WTC11 (cell line): ENCODE results near the gene PKMYT1. TPM values are rescaled to one million over a fixed set of nuclear protein-coding genes. Genes with fewer than 3 reads are reported as not detected.

Experiments
- CREM ChIP-seq: sonication (generic); formaldehyde crosslinking; IDR thresholded peaks from 2 replicates; pipeline ENCODE4 v1.8.1; 2022; ENCODE audit warnings: mild to moderate bottlenecking, missing genetic modification reagents, moderate library complexity
- ESRRA ChIP-seq: sonication (generic); formaldehyde crosslinking; IDR thresholded peaks from 2 replicates; pipeline ENCODE4 v1.8.1; 2022; ENCODE audit warnings: mild to moderate bottlenecking, missing genetic modification reagents, borderline replicate concordance
- ETV6 ChIP-seq: sonication (generic); formaldehyde crosslinking; IDR thresholded peaks from 2 replicates; pipeline ENCODE4 v1.8.1; 2022; ENCODE audit warnings: mild to moderate bottlenecking, missing genetic modification reagents
- GABPB1 ChIP-seq: sonication (generic); formaldehyde crosslinking; IDR thresholded peaks from 2 replicates; pipeline ENCODE4 v1.8.1; 2023; ENCODE audit warnings: mild to moderate bottlenecking, missing genetic modification reagents
- GTF2I ChIP-seq: fragments of 250-450 bp; sonication (Bioruptor Pico); conservative IDR thresholded peaks from 2 replicates; pipeline ENCODE4 v1.4.0; 2021; ENCODE audit warnings: mild to moderate bottlenecking
- HMGA2 ChIP-seq: fragments of 250-450 bp; sonication (Bioruptor Pico); IDR thresholded peaks from 2 replicates; pipeline ENCODE4 v1.4.0; 2021; ENCODE audit warnings: mild to moderate bottlenecking, moderate library complexity
- RORB ChIP-seq: fragments of 250-450 bp; sonication (Bioruptor Pico); IDR thresholded peaks from 2 replicates; pipeline ENCODE4 v1.9.0; 2021; ENCODE audit warnings: mild to moderate bottlenecking
- TEAD4 ChIP-seq: sonication (generic); formaldehyde crosslinking; IDR thresholded peaks from 2 replicates; pipeline ENCODE4 v1.8.0; 2022; ENCODE audit warnings: mild to moderate bottlenecking, missing genetic modification reagents
- ZNF138 ChIP-seq: sonication (generic); formaldehyde crosslinking; conservative IDR thresholded peaks from 2 replicates; pipeline ENCODE4 v1.8.1; 2022; ENCODE audit warnings: mild to moderate bottlenecking, moderate library complexity, missing genetic modification reagents
- ZNF219 ChIP-seq: sonication (generic); formaldehyde crosslinking; IDR thresholded peaks from 2 replicates; pipeline ENCODE4 v1.8.0; 2023; ENCODE audit warnings: missing genetic modification reagents, mild to moderate bottlenecking, borderline replicate concordance
- ZNF416 ChIP-seq: fragments of 250-450 bp; sonication (Bioruptor Pico); IDR thresholded peaks from 2 replicates; pipeline ENCODE4 v1.9.0; 2021; ENCODE audit warnings: mild to moderate bottlenecking, inconsistent platforms
- total RNA-seq: library from RNA; stranded (reverse); gene quantifications from 3 replicates; pipeline ENCODE4 v1.2.3, GENCODE V29; 2021
- TF ChIP-seq, protein P1 (sequence below): fragments of 250-450 bp; sonication (Bioruptor Pico); IDR thresholded peaks from 2 replicates; pipeline ENCODE4 v1.8.0; 2021; ENCODE audit warnings: mild to moderate bottlenecking
- TF ChIP-seq, protein P2 (sequence below): sonication (generic); formaldehyde crosslinking; IDR thresholded peaks from 2 replicates; pipeline ENCODE4 v1.8.1; 2023; ENCODE audit warnings: mild to moderate bottlenecking, missing genetic modification reagents
- TF ChIP-seq, protein P3 (sequence below): fragments of 250-450 bp; sonication (Bioruptor Pico); IDR thresholded peaks from 2 replicates; pipeline ENCODE4 v1.9.0; 2021; ENCODE audit warnings: mild to moderate bottlenecking
- TF ChIP-seq, protein P4 (sequence below): sonication (generic); formaldehyde crosslinking; IDR thresholded peaks from 2 replicates; pipeline ENCODE4 v1.8.1; 2022; ENCODE audit warnings: low read depth, missing genetic modification reagents, borderline replicate concordance
- TF ChIP-seq, protein P5 (sequence below): fragments of 250-450 bp; sonication (Bioruptor Pico); IDR thresholded peaks from 2 replicates; pipeline ENCODE4 v1.9.0; 2021; ENCODE audit warnings: mild to moderate bottlenecking, borderline replicate concordance
- TF ChIP-seq, protein P6 (sequence below): sonication (generic); formaldehyde crosslinking; IDR thresholded peaks from 2 replicates; pipeline ENCODE4 v1.8.0; 2023; ENCODE audit warnings: missing genetic modification reagents
- TF ChIP-seq, protein P7 (sequence below): sonication (generic); formaldehyde crosslinking; IDR thresholded peaks from 2 replicates; pipeline ENCODE4 v1.8.1; 2022; ENCODE audit warnings: missing genetic modification reagents, borderline replicate concordance
- TF ChIP-seq, protein P8 (sequence below): sonication (generic); formaldehyde crosslinking; IDR thresholded peaks from 2 replicates; pipeline ENCODE4 v1.8.1; 2023; ENCODE audit warnings: mild to moderate bottlenecking, missing genetic modification reagents
- TF ChIP-seq, protein P9 (sequence below): sonication (generic); formaldehyde crosslinking; IDR thresholded peaks from 2 replicates; pipeline ENCODE4 v1.8.1; 2022; ENCODE audit warnings: mild to moderate bottlenecking, missing genetic modification reagents, moderate library complexity, borderline replicate concordance

Gene PKMYT1
- total RNA-seq, 1 experiment from 2014 or later = 120 TPM

DNA sequence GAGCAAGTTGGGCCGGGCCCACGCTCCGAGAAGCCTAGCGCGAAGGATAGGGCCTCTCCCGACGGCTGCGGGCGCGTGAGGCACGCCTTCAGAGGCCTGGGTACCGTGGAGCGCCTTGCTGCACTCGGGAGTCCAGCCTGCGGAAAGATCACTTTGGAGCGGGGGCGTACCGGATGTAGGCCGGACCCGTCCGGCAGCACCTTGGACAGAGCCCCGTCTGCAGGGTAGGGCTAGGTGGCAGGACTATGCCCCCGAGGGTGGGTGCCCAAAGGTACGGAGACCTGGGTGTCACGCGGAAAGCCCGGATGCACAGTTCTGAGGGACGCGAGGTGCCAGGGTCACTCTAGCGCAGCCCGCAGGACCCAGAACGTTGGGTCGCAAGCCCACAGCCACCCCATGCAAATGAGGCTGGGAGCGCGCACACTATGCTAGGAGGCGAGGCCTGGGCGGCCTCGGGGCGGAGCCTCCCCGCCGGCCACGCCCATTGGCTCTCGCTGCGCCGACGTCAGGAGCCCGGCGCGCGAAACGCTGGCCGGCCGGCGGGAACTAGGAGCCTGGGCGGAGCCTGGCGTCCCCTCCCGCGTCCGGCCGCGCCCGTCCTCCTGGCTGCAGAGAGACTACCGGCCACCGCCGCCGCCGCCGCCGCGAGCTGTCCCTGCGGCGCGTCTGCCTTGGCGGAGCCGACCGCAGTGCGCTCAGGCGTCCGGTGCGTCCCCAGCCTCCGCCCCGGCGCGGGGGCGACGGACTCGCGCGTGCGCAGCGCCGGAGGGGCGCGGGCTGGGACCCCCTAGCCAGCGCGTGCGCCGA, 11.3 kb downstream of the PKMYT1 start, which contains the start of gene PAQR4 (continued):
- TF ChIP-seq, protein P1, sequence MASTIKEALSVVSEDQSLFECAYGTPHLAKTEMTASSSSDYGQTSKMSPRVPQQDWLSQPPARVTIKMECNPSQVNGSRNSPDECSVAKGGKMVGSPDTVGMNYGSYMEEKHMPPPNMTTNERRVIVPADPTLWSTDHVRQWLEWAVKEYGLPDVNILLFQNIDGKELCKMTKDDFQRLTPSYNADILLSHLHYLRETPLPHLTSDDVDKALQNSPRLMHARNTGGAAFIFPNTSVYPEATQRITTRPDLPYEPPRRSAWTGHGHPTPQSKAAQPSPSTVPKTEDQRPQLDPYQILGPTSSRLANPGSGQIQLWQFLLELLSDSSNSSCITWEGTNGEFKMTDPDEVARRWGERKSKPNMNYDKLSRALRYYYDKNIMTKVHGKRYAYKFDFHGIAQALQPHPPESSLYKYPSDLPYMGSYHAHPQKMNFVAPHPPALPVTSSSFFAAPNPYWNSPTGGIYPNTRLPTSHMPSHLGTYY (CRISPR knock-in tag) = peak; percentile 42; the same call in 1 of the 2 replicates
- TF ChIP-seq ETV6 (CRISPR knock-in tag) (peak; percentile 96), HMGA2 (CRISPR knock-in tag) (no peak), GABPB1 (CRISPR knock-in tag) (peak; percentile 87), GTF2I (no peak), ESRRA (CRISPR knock-in tag) (peak; percentile 94), RORB (CRISPR knock-in tag) (no peak), ZNF138 (CRISPR knock-in tag) (0 out of 2 replicates have a peak, but pooled peaks have one; percentile 66), ZNF416 (no peak), TEAD4 (peak; percentile 85), ZNF219 (CRISPR knock-in tag) (peak; percentile 65; the same call in 1 of the 2 replicates), CREM (CRISPR knock-in tag) (peak; percentile 48; the same call in 1 of the 2 replicates)
- TF ChIP-seq, protein P2, sequence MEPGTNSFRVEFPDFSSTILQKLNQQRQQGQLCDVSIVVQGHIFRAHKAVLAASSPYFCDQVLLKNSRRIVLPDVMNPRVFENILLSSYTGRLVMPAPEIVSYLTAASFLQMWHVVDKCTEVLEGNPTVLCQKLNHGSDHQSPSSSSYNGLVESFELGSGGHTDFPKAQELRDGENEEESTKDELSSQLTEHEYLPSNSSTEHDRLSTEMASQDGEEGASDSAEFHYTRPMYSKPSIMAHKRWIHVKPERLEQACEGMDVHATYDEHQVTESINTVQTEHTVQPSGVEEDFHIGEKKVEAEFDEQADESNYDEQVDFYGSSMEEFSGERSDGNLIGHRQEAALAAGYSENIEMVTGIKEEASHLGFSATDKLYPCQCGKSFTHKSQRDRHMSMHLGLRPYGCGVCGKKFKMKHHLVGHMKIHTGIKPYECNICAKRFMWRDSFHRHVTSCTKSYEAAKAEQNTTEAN (CRISPR knock-in tag) = peak; percentile 90; the same call in 1 of the 2 replicates
- TF ChIP-seq, protein P3, sequence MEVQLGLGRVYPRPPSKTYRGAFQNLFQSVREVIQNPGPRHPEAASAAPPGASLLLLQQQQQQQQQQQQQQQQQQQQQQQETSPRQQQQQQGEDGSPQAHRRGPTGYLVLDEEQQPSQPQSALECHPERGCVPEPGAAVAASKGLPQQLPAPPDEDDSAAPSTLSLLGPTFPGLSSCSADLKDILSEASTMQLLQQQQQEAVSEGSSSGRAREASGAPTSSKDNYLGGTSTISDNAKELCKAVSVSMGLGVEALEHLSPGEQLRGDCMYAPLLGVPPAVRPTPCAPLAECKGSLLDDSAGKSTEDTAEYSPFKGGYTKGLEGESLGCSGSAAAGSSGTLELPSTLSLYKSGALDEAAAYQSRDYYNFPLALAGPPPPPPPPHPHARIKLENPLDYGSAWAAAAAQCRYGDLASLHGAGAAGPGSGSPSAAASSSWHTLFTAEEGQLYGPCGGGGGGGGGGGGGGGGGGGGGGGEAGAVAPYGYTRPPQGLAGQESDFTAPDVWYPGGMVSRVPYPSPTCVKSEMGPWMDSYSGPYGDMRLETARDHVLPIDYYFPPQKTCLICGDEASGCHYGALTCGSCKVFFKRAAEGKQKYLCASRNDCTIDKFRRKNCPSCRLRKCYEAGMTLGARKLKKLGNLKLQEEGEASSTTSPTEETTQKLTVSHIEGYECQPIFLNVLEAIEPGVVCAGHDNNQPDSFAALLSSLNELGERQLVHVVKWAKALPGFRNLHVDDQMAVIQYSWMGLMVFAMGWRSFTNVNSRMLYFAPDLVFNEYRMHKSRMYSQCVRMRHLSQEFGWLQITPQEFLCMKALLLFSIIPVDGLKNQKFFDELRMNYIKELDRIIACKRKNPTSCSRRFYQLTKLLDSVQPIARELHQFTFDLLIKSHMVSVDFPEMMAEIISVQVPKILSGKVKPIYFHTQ (CRISPR knock-in tag) = no peak
- TF ChIP-seq, protein P4, sequence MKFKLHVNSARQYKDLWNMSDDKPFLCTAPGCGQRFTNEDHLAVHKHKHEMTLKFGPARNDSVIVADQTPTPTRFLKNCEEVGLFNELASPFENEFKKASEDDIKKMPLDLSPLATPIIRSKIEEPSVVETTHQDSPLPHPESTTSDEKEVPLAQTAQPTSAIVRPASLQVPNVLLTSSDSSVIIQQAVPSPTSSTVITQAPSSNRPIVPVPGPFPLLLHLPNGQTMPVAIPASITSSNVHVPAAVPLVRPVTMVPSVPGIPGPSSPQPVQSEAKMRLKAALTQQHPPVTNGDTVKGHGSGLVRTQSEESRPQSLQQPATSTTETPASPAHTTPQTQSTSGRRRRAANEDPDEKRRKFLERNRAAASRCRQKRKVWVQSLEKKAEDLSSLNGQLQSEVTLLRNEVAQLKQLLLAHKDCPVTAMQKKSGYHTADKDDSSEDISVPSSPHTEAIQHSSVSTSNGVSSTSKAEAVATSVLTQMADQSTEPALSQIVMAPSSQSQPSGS (CRISPR knock-in tag) = peak; percentile 75; the same call in 1 of the 2 replicates
- TF ChIP-seq, protein P5, sequence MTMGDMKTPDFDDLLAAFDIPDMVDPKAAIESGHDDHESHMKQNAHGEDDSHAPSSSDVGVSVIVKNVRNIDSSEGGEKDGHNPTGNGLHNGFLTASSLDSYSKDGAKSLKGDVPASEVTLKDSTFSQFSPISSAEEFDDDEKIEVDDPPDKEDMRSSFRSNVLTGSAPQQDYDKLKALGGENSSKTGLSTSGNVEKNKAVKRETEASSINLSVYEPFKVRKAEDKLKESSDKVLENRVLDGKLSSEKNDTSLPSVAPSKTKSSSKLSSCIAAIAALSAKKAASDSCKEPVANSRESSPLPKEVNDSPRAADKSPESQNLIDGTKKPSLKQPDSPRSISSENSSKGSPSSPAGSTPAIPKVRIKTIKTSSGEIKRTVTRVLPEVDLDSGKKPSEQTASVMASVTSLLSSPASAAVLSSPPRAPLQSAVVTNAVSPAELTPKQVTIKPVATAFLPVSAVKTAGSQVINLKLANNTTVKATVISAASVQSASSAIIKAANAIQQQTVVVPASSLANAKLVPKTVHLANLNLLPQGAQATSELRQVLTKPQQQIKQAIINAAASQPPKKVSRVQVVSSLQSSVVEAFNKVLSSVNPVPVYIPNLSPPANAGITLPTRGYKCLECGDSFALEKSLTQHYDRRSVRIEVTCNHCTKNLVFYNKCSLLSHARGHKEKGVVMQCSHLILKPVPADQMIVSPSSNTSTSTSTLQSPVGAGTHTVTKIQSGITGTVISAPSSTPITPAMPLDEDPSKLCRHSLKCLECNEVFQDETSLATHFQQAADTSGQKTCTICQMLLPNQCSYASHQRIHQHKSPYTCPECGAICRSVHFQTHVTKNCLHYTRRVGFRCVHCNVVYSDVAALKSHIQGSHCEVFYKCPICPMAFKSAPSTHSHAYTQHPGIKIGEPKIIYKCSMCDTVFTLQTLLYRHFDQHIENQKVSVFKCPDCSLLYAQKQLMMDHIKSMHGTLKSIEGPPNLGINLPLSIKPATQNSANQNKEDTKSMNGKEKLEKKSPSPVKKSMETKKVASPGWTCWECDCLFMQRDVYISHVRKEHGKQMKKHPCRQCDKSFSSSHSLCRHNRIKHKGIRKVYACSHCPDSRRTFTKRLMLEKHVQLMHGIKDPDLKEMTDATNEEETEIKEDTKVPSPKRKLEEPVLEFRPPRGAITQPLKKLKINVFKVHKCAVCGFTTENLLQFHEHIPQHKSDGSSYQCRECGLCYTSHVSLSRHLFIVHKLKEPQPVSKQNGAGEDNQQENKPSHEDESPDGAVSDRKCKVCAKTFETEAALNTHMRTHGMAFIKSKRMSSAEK (CRISPR knock-in tag) = no peak
- TF ChIP-seq, protein P6, sequence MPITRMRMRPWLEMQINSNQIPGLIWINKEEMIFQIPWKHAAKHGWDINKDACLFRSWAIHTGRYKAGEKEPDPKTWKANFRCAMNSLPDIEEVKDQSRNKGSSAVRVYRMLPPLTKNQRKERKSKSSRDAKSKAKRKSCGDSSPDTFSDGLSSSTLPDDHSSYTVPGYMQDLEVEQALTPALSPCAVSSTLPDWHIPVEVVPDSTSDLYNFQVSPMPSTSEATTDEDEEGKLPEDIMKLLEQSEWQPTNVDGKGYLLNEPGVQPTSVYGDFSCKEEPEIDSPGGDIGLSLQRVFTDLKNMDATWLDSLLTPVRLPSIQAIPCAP = peak; percentile 91
- TF ChIP-seq, protein P7, sequence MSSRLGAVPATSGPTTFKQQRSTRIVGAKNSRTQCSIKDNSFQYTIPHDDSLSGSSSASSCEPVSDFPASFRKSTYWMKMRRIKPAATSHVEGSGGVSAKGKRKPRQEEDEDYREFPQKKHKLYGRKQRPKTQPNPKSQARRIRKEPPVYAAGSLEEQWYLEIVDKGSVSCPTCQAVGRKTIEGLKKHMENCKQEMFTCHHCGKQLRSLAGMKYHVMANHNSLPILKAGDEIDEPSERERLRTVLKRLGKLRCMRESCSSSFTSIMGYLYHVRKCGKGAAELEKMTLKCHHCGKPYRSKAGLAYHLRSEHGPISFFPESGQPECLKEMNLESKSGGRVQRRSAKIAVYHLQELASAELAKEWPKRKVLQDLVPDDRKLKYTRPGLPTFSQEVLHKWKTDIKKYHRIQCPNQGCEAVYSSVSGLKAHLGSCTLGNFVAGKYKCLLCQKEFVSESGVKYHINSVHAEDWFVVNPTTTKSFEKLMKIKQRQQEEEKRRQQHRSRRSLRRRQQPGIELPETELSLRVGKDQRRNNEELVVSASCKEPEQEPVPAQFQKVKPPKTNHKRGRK (CRISPR knock-in tag) = 0 out of 2 replicates have a peak, but pooled peaks have one; percentile 17
- TF ChIP-seq, protein P8, sequence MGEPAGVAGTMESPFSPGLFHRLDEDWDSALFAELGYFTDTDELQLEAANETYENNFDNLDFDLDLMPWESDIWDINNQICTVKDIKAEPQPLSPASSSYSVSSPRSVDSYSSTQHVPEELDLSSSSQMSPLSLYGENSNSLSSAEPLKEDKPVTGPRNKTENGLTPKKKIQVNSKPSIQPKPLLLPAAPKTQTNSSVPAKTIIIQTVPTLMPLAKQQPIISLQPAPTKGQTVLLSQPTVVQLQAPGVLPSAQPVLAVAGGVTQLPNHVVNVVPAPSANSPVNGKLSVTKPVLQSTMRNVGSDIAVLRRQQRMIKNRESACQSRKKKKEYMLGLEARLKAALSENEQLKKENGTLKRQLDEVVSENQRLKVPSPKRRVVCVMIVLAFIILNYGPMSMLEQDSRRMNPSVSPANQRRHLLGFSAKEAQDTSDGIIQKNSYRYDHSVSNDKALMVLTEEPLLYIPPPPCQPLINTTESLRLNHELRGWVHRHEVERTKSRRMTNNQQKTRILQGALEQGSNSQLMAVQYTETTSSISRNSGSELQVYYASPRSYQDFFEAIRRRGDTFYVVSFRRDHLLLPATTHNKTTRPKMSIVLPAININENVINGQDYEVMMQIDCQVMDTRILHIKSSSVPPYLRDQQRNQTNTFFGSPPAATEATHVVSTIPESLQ (CRISPR knock-in tag) = no peak
- TF ChIP-seq, protein P9, sequence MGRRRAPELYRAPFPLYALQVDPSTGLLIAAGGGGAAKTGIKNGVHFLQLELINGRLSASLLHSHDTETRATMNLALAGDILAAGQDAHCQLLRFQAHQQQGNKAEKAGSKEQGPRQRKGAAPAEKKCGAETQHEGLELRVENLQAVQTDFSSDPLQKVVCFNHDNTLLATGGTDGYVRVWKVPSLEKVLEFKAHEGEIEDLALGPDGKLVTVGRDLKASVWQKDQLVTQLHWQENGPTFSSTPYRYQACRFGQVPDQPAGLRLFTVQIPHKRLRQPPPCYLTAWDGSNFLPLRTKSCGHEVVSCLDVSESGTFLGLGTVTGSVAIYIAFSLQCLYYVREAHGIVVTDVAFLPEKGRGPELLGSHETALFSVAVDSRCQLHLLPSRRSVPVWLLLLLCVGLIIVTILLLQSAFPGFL (CRISPR knock-in tag) = peak; percentile 71; the same call in 1 of the 2 replicates
